GM12864 (cell line): ENCODE results near the gene TMEM134.

ENCODE experiments used
- DNase-seq: peaks from one replicate; pipeline ENCODE4 v3.0.0-alpha.2; 2011; ENCODE audit warnings: low read depth
- H3K4me3 ChIP-seq: 2 replicates; pipeline ENCODE4 v1.5.1; 2011; ENCODE audit warnings: mild to moderate bottlenecking, low read depth, low read length, control low read depth
- CTCF ChIP-seq: IDR thresholded peaks from 2 replicates; pipeline ENCODE4 v1.5.1; 2011; ENCODE audit warnings: low read depth, mild to moderate bottlenecking, moderate library complexity, low read length, control low read depth, inconsistent platforms; ENCODE audit errors: missing control alignments

The TMEM134 gene

GRCh38 chr11:67441731-67442351, 27.2 kb downstream of the TMEM134 start:
- DNase-seq, result no peak
- no peak for TF ChIP-seq CTCF
- no peak overlapping the region for H3K4me3 ChIP-seq

- TF ChIP-seq CTCF, result no peak
- no peak overlapping the region for H3K4me3 ChIP-seq
Observed at GRCh38 chr11:67441098-67441563, 27.9 kb downstream of the TMEM134 start.

GRCh38 chr11:67440229-67441097, 28.6 kb downstream of the TMEM134 start:
- no peak for DNase-seq
- H3K4me3 ChIP-seq, result no peak overlapping the region
- no peak for TF ChIP-seq CTCF

More at GRCh38 chr11:67441098-67441563, 27.9 kb downstream of the TMEM134 start:
- no peak for DNase-seq

- H3K4me3 ChIP-seq, result peak overlapping the region; percentile 87
- DNase-seq, result no peak
- TF ChIP-seq CTCF, result no peak
Observed at GRCh38 chr11:67439321-67440228, 29.5 kb downstream of the TMEM134 start.

GRCh38 chr11:67438158-67438902, 30.7 kb downstream of the TMEM134 start:
- DNase-seq, result no peak
- H3K4me3 ChIP-seq, result peak overlapping the region; percentile 87
- TF ChIP-seq CTCF, result peak; percentile 1

- peak overlapping the region; percentile 87 for H3K4me3 ChIP-seq
- TF ChIP-seq CTCF, result no peak
- no peak for DNase-seq
Observed at GRCh38 chr11:67437809-67438157, 31.3 kb downstream of the TMEM134 start.
